DOHH2 (cell line): Measurements from ENCODE around the gene CLCN3.

Experiments
- CTCF ChIP-seq: fragments of 200-600 bp; sonication (generic); IDR thresholded peaks from one replicate; pipeline ENCODE4 v1.5.1; 2014; ENCODE audit warnings: antibody characterized with exemption, mild to moderate bottlenecking, low read depth, low read length; ENCODE audit not compliant: poor library complexity, severe bottlenecking
- EZH2phosphoT487 ChIP-seq: fragments of 200-600 bp; sonication (generic); IDR thresholded peaks from 2 replicates; pipeline ENCODE4 v1.6.1; 2017; ENCODE audit warnings: borderline replicate concordance, mild to moderate bottlenecking, antibody characterized with exemption, low read length, moderate library complexity, mixed read lengths

GRCh38 chr4:169582203-169582602 is 38.2 kb upstream of the CLCN3 start:
- no peak for TF ChIP-seq CTCF
- no peak for TF ChIP-seq EZH2phosphoT487
